H1 (cell line): ENCODE data around the gene SERPINB13. TPM values are rescaled to one million over a fixed set of nuclear protein-coding genes. Genes with fewer than 3 reads are reported as not detected.

Experiments used
- CTCF ChIA-PET: fragments of 300-600 bp; sonication (Branson Sonifier 250); formaldehyde crosslinking; loops from one replicate; lab custom pipeline; 2021; ENCODE audit not compliant: partially characterized antibody; lab: Charles Lee
- POLR2A ChIA-PET: fragments of 300-600 bp; sonication (Branson Sonifier 250); formaldehyde crosslinking; loops from one replicate; lab custom pipeline; 2021; ENCODE audit warnings: inconsistent platforms; ENCODE audit not compliant: partially characterized antibody; lab: Charles Lee
- DNase-seq, 2 experiments: peaks; one replicate each; pipeline versions ENCODE4 v3.0.0 to v3.0.0-alpha.2; 2010 to 2022; ENCODE audit warnings: low spot score in 2 of 2, low read depth in 1 of 2, mixed read lengths in 1 of 2
- FAIRE-seq: peaks from 2 replicates; lab custom pipeline; 2011; peaks lifted over from hg19 to GRCh38; lab: Jason Lieb, UNC
- H2AFZ ChIP-seq: 2 replicates; pipeline ENCODE4 v1.8.1; 2012; ENCODE audit warnings: low read length, inconsistent platforms
- H2AK5ac ChIP-seq: 2 replicates; pipeline ENCODE4 v1.6.1; 2013; ENCODE audit warnings: low read depth, low read length
- H2BK120ac ChIP-seq: replicated peaks from 2 replicates; pipeline ENCODE3; 2013; ENCODE audit warnings: low read depth, low read length, inconsistent platforms
- H2BK12ac ChIP-seq: 2 replicates; pipeline ENCODE4 v1.6.1; 2013; ENCODE audit warnings: low read depth, low read length
- H2BK15ac ChIP-seq: 2 replicates; pipeline ENCODE4 v1.6.1; 2013; ENCODE audit warnings: low read length
- H2BK20ac ChIP-seq: 2 replicates; pipeline ENCODE4 v1.6.1; 2013; ENCODE audit warnings: low read length
- H2BK5ac ChIP-seq: 2 replicates; pipeline ENCODE4 v1.6.1; 2013; ENCODE audit warnings: low read depth, low read length
- H3K14ac ChIP-seq: 2 replicates; pipeline ENCODE4 v1.6.1; 2013; ENCODE audit warnings: inconsistent platforms; ENCODE audit not compliant: insufficient read length
- H3K18ac ChIP-seq: 2 replicates; pipeline ENCODE4 v1.6.1; 2013; ENCODE audit warnings: low read length; ENCODE audit errors: extremely low read depth
- H3K23ac ChIP-seq: 2 replicates; pipeline ENCODE4 v1.6.1; 2013; ENCODE audit warnings: inconsistent platforms; ENCODE audit not compliant: insufficient read length
- H3K23me2 ChIP-seq: 2 replicates; pipeline ENCODE4 v1.6.1; 2013; ENCODE audit warnings: low read depth, low read length
- H3K27ac ChIP-seq: 2 replicates; pipeline ENCODE4 v1.6.1; 2011; ENCODE audit warnings: low read depth, low read length, inconsistent platforms
- H3K27me3 ChIP-seq, 4 experiments: replicated peaks in 1 of 4; 1 replicate in 1 of 4; 2 replicates in 3 of 4; pipeline versions ENCODE4 v1.6.1 to v1.8.1; 2011 to 2013; ENCODE audit warnings: low read length in 3 of 4, mild to moderate bottlenecking in 3 of 4, inconsistent platforms in 2 of 4, mixed read lengths in 2 of 4, moderate library complexity in 1 of 4; ENCODE audit not compliant: control insufficient read depth in 3 of 4, insufficient read depth in 3 of 4; ENCODE audit errors: extremely low read depth in 1 of 4
- H3K36me3 ChIP-seq, 4 experiments: 2 replicates each; pipeline versions ENCODE4 v1.6.1 to v1.8.1; 2011 to 2013; ENCODE audit warnings: mild to moderate bottlenecking in 4 of 4, low read length in 3 of 4, moderate library complexity in 2 of 4, control low read depth in 1 of 4, inconsistent platforms in 1 of 4; ENCODE audit not compliant: insufficient read depth in 4 of 4, control insufficient read depth in 2 of 4
- H3K4ac ChIP-seq: replicated peaks from 2 replicates; pipeline ENCODE3; 2013; ENCODE audit warnings: low read length, low read depth, mixed read lengths, inconsistent platforms; ENCODE audit not compliant: insufficient read length
- H3K4me1 ChIP-seq, 4 experiments: replicated peaks in 1 of 4; 1 replicate in 1 of 4; 2 replicates in 3 of 4; pipeline versions ENCODE4 v1.6.1 to v1.8.1; 2011 to 2013; ENCODE audit warnings: low read length in 3 of 4, inconsistent platforms in 2 of 4, mixed read lengths in 1 of 4; ENCODE audit not compliant: insufficient read depth in 4 of 4, control insufficient read depth in 3 of 4
- H3K4me2 ChIP-seq, 2 experiments: 2 replicates each; pipeline versions ENCODE4 v1.6.1 to v1.8.1; 2011 to 2013; ENCODE audit warnings: low read depth in 2 of 2, low read length in 2 of 2, control low read depth in 1 of 2, inconsistent platforms in 1 of 2, mild to moderate bottlenecking in 1 of 2; ENCODE audit not compliant: insufficient read depth in 1 of 2
- H3K4me3 ChIP-seq, 4 experiments: fragments of 200-600, 300-600 bp in 1 of 4; sonication (generic), shearing (Covaris generic), sonication (Bioruptor Twin) in 1 of 4; 2 replicates each; pipeline versions ENCODE4 v1.5.1 to v1.8.1; 2011 to 2016; ENCODE audit warnings: low read length in 4 of 4, low read depth in 3 of 4, control low read depth in 2 of 4, inconsistent platforms in 2 of 4, mild to moderate bottlenecking in 2 of 4, mixed read lengths in 1 of 4, moderate library complexity in 1 of 4; ENCODE audit not compliant: insufficient read depth in 2 of 4; ENCODE audit errors: extremely low read depth in 1 of 4
- H3K56ac ChIP-seq: replicated peaks from 2 replicates; pipeline ENCODE3; 2013; ENCODE audit warnings: low read depth, mild to moderate bottlenecking, mixed read lengths, low read length, inconsistent platforms; ENCODE audit not compliant: insufficient read length
- H3K79me1 ChIP-seq: 2 replicates; pipeline ENCODE4 v1.6.1; 2013; ENCODE audit warnings: low read depth, low read length, control low read depth
- H3K79me2 ChIP-seq, 2 experiments: 2 replicates each; pipeline versions ENCODE4 v1.6.1 to v1.8.1; 2012 to 2013; ENCODE audit warnings: low read length in 2 of 2, mild to moderate bottlenecking in 2 of 2, inconsistent platforms in 1 of 2; ENCODE audit not compliant: insufficient read depth in 2 of 2, control insufficient read depth in 1 of 2
- H3K9ac ChIP-seq, 4 experiments: replicated peaks in 1 of 4; 1 replicate in 1 of 4; 2 replicates in 3 of 4; pipeline versions ENCODE4 v1.6.1 to v1.8.1; 2011 to 2013; ENCODE audit warnings: low read depth in 3 of 4, low read length in 3 of 4, control low read depth in 2 of 4, mild to moderate bottlenecking in 2 of 4, moderate library complexity in 2 of 4, inconsistent platforms in 1 of 4; ENCODE audit errors: extremely low read depth in 1 of 4
- H3K9me3 ChIP-seq, 2 experiments: 2 replicates each; pipeline versions ENCODE4 v1.6.1 to v1.8.1; 2012 to 2013; ENCODE audit warnings: mild to moderate bottlenecking in 2 of 2, moderate library complexity in 2 of 2, control low read depth in 1 of 2, inconsistent platforms in 1 of 2, low read depth in 1 of 2, low read length in 1 of 2, mixed read lengths in 1 of 2; ENCODE audit not compliant: insufficient read depth in 2 of 2
- H4K20me1 ChIP-seq, 2 experiments: replicated peaks in 1 of 2; 2 replicates each; pipeline versions ENCODE3 to v1.8.1; 2011 to 2013; ENCODE audit warnings: inconsistent platforms in 2 of 2, low read length in 2 of 2, mild to moderate bottlenecking in 1 of 2; ENCODE audit not compliant: insufficient read depth in 2 of 2, control insufficient read depth in 1 of 2
- H4K5ac ChIP-seq: 2 replicates; pipeline ENCODE4 v1.6.1; 2013; ENCODE audit warnings: low read length, low read depth, mixed read lengths, inconsistent platforms; ENCODE audit not compliant: insufficient read length
- H4K8ac ChIP-seq: 2 replicates; pipeline ENCODE4 v1.8.0; 2013; ENCODE audit warnings: mild to moderate bottlenecking, moderate library complexity, low read length, inconsistent platforms; ENCODE audit not compliant: insufficient read depth; ENCODE audit errors: extremely low read depth
- H4K91ac ChIP-seq: replicated peaks from 2 replicates; pipeline ENCODE3; 2013; ENCODE audit warnings: low read length, mixed read lengths, inconsistent platforms; ENCODE audit not compliant: insufficient read length
- KDM4A ChIP-seq: IDR thresholded peaks from one replicate; pipeline ENCODE4 v1.7.1; 2012; ENCODE audit warnings: low read depth, mild to moderate bottlenecking, moderate library complexity, low read length, inconsistent platforms; ENCODE audit not compliant: severe bottlenecking
- RAD21 ChIP-seq, 2 experiments: IDR thresholded peaks in 1 of 2; conservative IDR thresholded peaks in 1 of 2; 2 replicates each; pipeline ENCODE4 v1.6.1; 2011; ENCODE audit warnings: low read depth in 2 of 2, low read length in 2 of 2, improper control_type of control experiment in 1 of 2, inconsistent platforms in 1 of 2, mild to moderate bottlenecking in 1 of 2, moderate library complexity in 1 of 2
- SP4 ChIP-seq: IDR thresholded peaks from 2 replicates; pipeline ENCODE4 v1.6.1; 2012; ENCODE audit warnings: low read length, inconsistent platforms
- WGBS, 2 experiments: shearing (Covaris generic) in 1 of 2; methylation state at CpG; one replicate each; pipeline versions ENCODE4 v1.1.6 to v1.1.7; 2013 to 2015; ENCODE audit warnings: low lambda C conversion rate in 2 of 2, mixed read lengths in 2 of 2, inconsistent platforms in 1 of 2, low coverage in 1 of 2, missing lambda C conversion rate in 1 of 2; ENCODE audit not compliant: insufficient replicate concordance in 2 of 2, insufficient coverage in 1 of 2, insufficient read length in 1 of 2; ENCODE audit errors: extremely low coverage in 1 of 2, missing lambda C conversion rate in 1 of 2; 5-methylcytosine and 5-hydroxymethylcytosine counted together
- polyA plus RNA-seq, 7 experiments: library from polyadenylated mRNA; depleted of rRNA in 3 of 7; stranded (reverse) in 5 of 7; unstranded in 2 of 7; fragments of >200 nt in 5 of 7; fragments of 200-250 nt in 2 of 7; gene quantifications; 1 replicate in 5 of 7; 2 replicates in 1 of 7; 4 replicates in 1 of 7; pipeline versions ENCODE4 v1.2.1 to v1.2.3, GENCODE V29; 2011 to 2013; ENCODE audit warnings: missing spikeins in 2 of 7, mixed read lengths in 2 of 7
- total RNA-seq: library from RNA; stranded (reverse); fragmentation: NEBNext Ultra II Directional; extraction: Animal tissue kit (Norgen Biotek cat#: 25700); gene quantifications from 2 replicates; pipeline ENCODE4 v1.2.1, GENCODE V29; 2021

The SERPINB13 gene
- total and polyA plus RNA-seq, 2 of the 8 experiments (the other 6 are each of a cell fraction or from before 2014, with no cell fraction given): not detected

- Histone ChIP-seq H2AFZ (no peak within 1 kb of the TSS), H4K20me1 (no peaks in the 10 kb centered on the region), H3K4me1 (peaks cover 0 to 6% (median 0%) of the 10 kb centered on the region in 4 experiments; a peak in 1 of 7 replicates), H3K23ac (no peak within 1 kb of the TSS), H3K4me3 (no peak within 1 kb of the TSS), H4K5ac (no peak within 1 kb of the TSS), H3K18ac (no peak within 1 kb of the TSS), H3K23me2 (no peaks in the 10 kb centered on the region), H3K36me3 (no peaks in the 10 kb centered on the region), H3K9ac (no peak within 1 kb of the TSS), H3K4ac (no peak within 1 kb of the TSS), H2BK15ac (no peak within 1 kb of the TSS), H2BK20ac (no peak within 1 kb of the TSS), H3K79me2 (no peaks in the 10 kb centered on the region), H3K56ac (no peak within 1 kb of the TSS), H2BK5ac (no peak within 1 kb of the TSS), H3K9me3 (0 out of 4 replicates have a peak, but pooled peaks cover 0 to 2% of the 10 kb centered on the region in 2 experiments), H4K91ac (no peak within 1 kb of the TSS), H2BK120ac (no peak within 1 kb of the TSS), H2AK5ac (no peak within 1 kb of the TSS), H4K8ac (no peak within 1 kb of the TSS), H3K14ac (no peak within 1 kb of the TSS), H3K27ac (no peak within 1 kb of the TSS), H3K79me1 (no peaks in the 10 kb centered on the region), H3K27me3 (no peaks in the 10 kb centered on the region; a peak in 1 of 7 replicates), H2BK12ac (no peak within 1 kb of the TSS), H3K4me2 (no peak within 1 kb of the TSS)
- FAIRE-seq (no peak), DNase-seq (no peak)
- ChIA-PET POLR2A (no interaction called here), CTCF (interaction anchor here (0.6 to 4.8 kb wide), 9 partner anchors 10 to 302 kb away, joined by 3 to 19 read pairs (median 4); no protein-coding TSS in a partner anchor)
- no peak for TF ChIP-seq KDM4A
- TF ChIP-seq SP4: no peak
- no peak for TF ChIP-seq RAD21 (IDR thresholded peaks at IDR 0.05 in 1 of 2, conservative IDR thresholded peaks at IDR 0.05 in 1 of 2; ENCODE audit: low read depth in 2 of 2, low read length in 2 of 2)
- 83% methylated on average over 1 of the region's 1 CpG; no CpG with 5 or more reads in 1 of the 2 experiments for WGBS, 2 experiments
These were observed 45.1 kb upstream of the SERPINB13 start, which contains the start of gene SERPINB12 for GRCh38 chr18:63542069-63542468. Gene SERPINB12 (plus strand): TSS chr18:63542369. CDS start chr18:63556160, 13,791 bp downstream.
